SK-N-SH treated with all-trans-retinoic acid at 6 μM for 48 hours (cell line): ENCODE data around the gene MACF1.

Source experiments
- ATAC-seq: fragments of 200-7000 bp; cut with Tn5 transposase; 3 replicates; pipeline ENCODE4 v1.9.1; 2020; ENCODE audit warnings: mild to moderate bottlenecking, moderate library complexity
- ARNTL ChIP-seq: fragments of 450-650 bp; formaldehyde crosslinking; IDR thresholded peaks from 2 replicates; pipeline ENCODE4 v1.5.0; 2020; ENCODE audit warnings: low read depth, mild to moderate bottlenecking, moderate library complexity, borderline replicate concordance
- BACH2 ChIP-seq: fragments of 250-450 bp; sonication (Bioruptor Pico); IDR thresholded peaks from 2 replicates; pipeline ENCODE4 v1.9.0; 2021; ENCODE audit warnings: mild to moderate bottlenecking, borderline replicate concordance
- CREB5 ChIP-seq: fragments of 250-450 bp; sonication (Bioruptor Pico); IDR thresholded peaks from 2 replicates; pipeline ENCODE4 v1.5.1; 2020; ENCODE audit warnings: low read depth, mild to moderate bottlenecking, moderate library complexity
- CSDC2 ChIP-seq: fragments of 250-450 bp; sonication (Bioruptor Pico); IDR thresholded peaks from 2 replicates; pipeline ENCODE4 v1.5.0; 2020; ENCODE audit warnings: mild to moderate bottlenecking, moderate library complexity
- CSRNP3 ChIP-seq: fragments of 250-450 bp; sonication (Bioruptor Pico); IDR thresholded peaks from 2 replicates; pipeline ENCODE4 v1.5.1; 2021; ENCODE audit warnings: mild to moderate bottlenecking, moderate library complexity
- ESRRG ChIP-seq: fragments of 250-450 bp; sonication (Bioruptor Pico); IDR thresholded peaks from 2 replicates; pipeline ENCODE4 v1.6.1; 2021; ENCODE audit warnings: mild to moderate bottlenecking
- GLIS3 ChIP-seq: fragments of 250-450 bp; sonication (Bioruptor Pico); IDR thresholded peaks from 2 replicates; pipeline ENCODE4 v1.5.0; 2020; ENCODE audit warnings: mild to moderate bottlenecking, moderate library complexity
- ISL1 ChIP-seq: fragments of 250-450 bp; sonication (Bioruptor Pico); IDR thresholded peaks from 2 replicates; pipeline ENCODE4 v2.1.2; 2022; ENCODE audit warnings: mild to moderate bottlenecking, moderate library complexity
- OSR1 ChIP-seq: fragments of 250-450 bp; sonication (Bioruptor Pico); IDR thresholded peaks from 2 replicates; pipeline ENCODE4 v1.8.0; 2022; ENCODE audit warnings: moderate library complexity, mild to moderate bottlenecking, inconsistent platforms
- POU6F1 ChIP-seq: fragments of 250-450 bp; sonication (Bioruptor Pico); IDR thresholded peaks from 2 replicates; pipeline ENCODE4 v1.8.0; 2021; ENCODE audit warnings: low read depth, mild to moderate bottlenecking, moderate library complexity, borderline replicate concordance
- PPARA ChIP-seq: fragments of 250-450 bp; sonication (Bioruptor Pico); IDR thresholded peaks from 2 replicates; pipeline ENCODE4 v1.5.0; 2020; ENCODE audit warnings: mild to moderate bottlenecking, borderline replicate concordance
- RARB ChIP-seq: fragments of 250-450 bp; sonication (Bioruptor Pico); IDR thresholded peaks from 2 replicates; pipeline ENCODE4 v1.8.0; 2021; ENCODE audit warnings: mild to moderate bottlenecking, moderate library complexity
- TCF4 ChIP-seq: fragments of 250-450 bp; sonication (Bioruptor Pico); IDR thresholded peaks from 2 replicates; pipeline ENCODE4 v1.8.0; 2021; ENCODE audit warnings: mild to moderate bottlenecking, moderate library complexity, borderline replicate concordance
- TSHZ2 ChIP-seq: fragments of 250-450 bp; sonication (Bioruptor Pico); IDR thresholded peaks from 2 replicates; pipeline ENCODE4 v1.5.0; 2020; ENCODE audit warnings: mild to moderate bottlenecking, moderate library complexity
- ZC3H10 ChIP-seq: fragments of 250-450 bp; sonication (Bioruptor Pico); IDR thresholded peaks from 2 replicates; pipeline ENCODE4 v1.5.1; 2021; ENCODE audit warnings: mild to moderate bottlenecking, moderate library complexity
- ZFP3 ChIP-seq: fragments of 250-450 bp; sonication (Bioruptor Pico); IDR thresholded peaks from 2 replicates; pipeline ENCODE4 v1.5.0; 2020; ENCODE audit warnings: mild to moderate bottlenecking, moderate library complexity
- ZFP30 ChIP-seq: fragments of 450-650 bp; formaldehyde crosslinking; IDR thresholded peaks from 2 replicates; pipeline ENCODE4 v1.5.0; 2022; ENCODE audit warnings: mild to moderate bottlenecking, moderate library complexity
- ZNF565 ChIP-seq: fragments of 450-650 bp; formaldehyde crosslinking; conservative IDR thresholded peaks from 2 replicates; pipeline ENCODE4 v1.5.0; 2020; ENCODE audit warnings: low read depth, mild to moderate bottlenecking, moderate library complexity
- ZNF8 ChIP-seq: fragments of 450-650 bp; formaldehyde crosslinking; IDR thresholded peaks from 2 replicates; pipeline ENCODE4 v1.5.0; 2020; ENCODE audit warnings: mild to moderate bottlenecking, moderate library complexity

Gene MACF1

DNA sequence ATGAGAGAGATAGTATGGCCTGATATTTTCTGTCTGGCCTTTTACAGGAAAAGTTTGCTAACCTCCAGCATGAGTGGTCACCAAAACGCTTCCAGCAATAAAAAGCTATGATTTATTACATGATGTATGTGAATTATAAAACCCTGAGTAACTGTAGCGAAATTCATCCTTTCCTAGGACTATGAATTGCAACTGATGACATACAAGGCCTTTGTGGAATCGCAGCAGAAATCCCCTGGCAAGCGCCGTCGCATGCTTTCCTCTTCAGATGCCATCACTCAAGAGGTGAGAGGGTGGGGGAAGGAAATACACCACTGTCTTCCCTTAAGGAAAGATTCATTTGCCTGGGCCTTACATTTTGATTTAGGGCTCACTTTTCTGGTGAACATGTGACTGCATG, 117.9 kb downstream of the MACF1 start:
- no peak for ATAC-seq
- TF ChIP-seq ESRRG (CRISPR knock-in tag), result no peak
- no peak for TF ChIP-seq POU6F1 (CRISPR knock-in tag)
- no peak for TF ChIP-seq ISL1 (CRISPR knock-in tag)
- no peak for TF ChIP-seq PPARA (CRISPR knock-in tag)
- no peak for TF ChIP-seq TCF4 (CRISPR knock-in tag)
- no peak for TF ChIP-seq BACH2
- TF ChIP-seq ZFP30 (CRISPR knock-in tag), result no peak
- TF ChIP-seq, all 23 proteins: peak for 0

GRCh38 chr1:39324888-39325287, 120.4 kb downstream of the MACF1 start:
- TF ChIP-seq PPARA (CRISPR knock-in tag) (no peak), ZFP30 (CRISPR knock-in tag) (no peak), ZNF8 (CRISPR knock-in tag) (no peak), BACH2 (no peak), POU6F1 (CRISPR knock-in tag) (no peak), CSRNP3 (no peak)
- TF ChIP-seq, all 23 proteins: peak for 0
- no peak for ATAC-seq

GRCh38 chr1:39326836-39327235, 122.3 kb downstream of the MACF1 start:
- TF ChIP-seq ZFP3 (CRISPR knock-in tag), result no peak
- TF ChIP-seq ZFP30 (CRISPR knock-in tag), result no peak
- TF ChIP-seq OSR1 (CRISPR knock-in tag), result no peak
- no peak for TF ChIP-seq ESRRG (CRISPR knock-in tag)
- no peak for TF ChIP-seq ARNTL (CRISPR knock-in tag)
- no peak for TF ChIP-seq POU6F1 (CRISPR knock-in tag)
- no peak for TF ChIP-seq ZC3H10 (CRISPR knock-in tag)
- TF ChIP-seq CSRNP3, result no peak
- no peak for TF ChIP-seq ZNF565 (CRISPR knock-in tag)
- no peak for TF ChIP-seq TSHZ2 (CRISPR knock-in tag)
- no peak for TF ChIP-seq RARB (CRISPR knock-in tag)
- TF ChIP-seq CREB5 (CRISPR knock-in tag), result no peak
- TF ChIP-seq GLIS3 (CRISPR knock-in tag), result no peak
- TF ChIP-seq BACH2, result no peak
- TF ChIP-seq CSDC2 (CRISPR knock-in tag), result no peak
- no peak for ATAC-seq
